ENCODE results near the gene CLIC4.
"Not testable (repeated sequence)": the region's sequence is repeated elsewhere in the genome, so short reads cannot be mapped to it uniquely, and the experiment has no call there.

The CLIC4 gene

DNA sequence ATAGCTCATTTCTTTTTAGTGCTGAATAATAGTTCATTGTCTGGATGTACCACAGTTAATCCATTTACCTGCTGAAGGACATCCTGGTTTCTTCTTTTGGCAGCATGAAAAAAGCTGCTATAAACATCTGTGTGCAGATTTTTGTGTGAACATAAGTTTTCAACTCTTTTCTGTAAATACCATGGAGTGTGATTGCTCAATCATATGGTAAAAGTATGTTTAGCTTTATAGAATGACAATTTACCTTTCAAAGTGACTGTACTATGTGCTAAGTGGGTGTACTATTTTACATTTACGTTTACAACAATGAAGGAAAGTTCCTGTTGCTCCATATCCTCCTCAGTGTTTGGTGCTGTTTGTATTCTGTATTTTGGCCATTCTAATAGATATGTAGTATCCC lies 135.8 kb downstream of the CLIC4 start:
- DNase-seq, result no peak

- DNase-seq, result no peak
Observed at GRCh38 chr1:24884751-24885150, 139.5 kb downstream of the CLIC4 start.

DNA sequence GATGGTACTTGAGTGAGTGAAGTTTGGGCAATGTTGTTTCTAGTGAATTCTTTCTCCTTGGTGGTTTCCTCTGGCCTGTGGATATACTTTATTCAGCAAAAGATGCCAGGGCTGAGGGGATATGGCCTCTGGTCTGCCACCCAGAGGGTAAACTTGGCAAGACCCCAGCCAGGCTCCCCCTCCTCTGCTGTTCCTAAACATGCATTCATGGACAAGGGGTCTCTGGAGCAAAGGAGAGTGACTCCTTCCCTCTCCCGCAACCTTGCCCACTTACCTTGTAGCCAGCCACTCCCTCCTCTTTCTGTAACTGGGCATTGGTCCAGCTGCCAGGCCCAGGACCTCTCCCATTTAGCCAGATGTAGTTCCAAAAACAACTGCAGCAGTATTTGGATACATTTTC lies 141.0 kb downstream of the CLIC4 start:
- no peak for DNase-seq

- no peak for DNase-seq
Observed at GRCh38 chr1:24888061-24888970, 143.1 kb downstream of the CLIC4 start.

- DNase-seq, result peak; percentile 38
Observed at GRCh38 chr1:24888971-24889676, 143.9 kb downstream of the CLIC4 start.

- DNase-seq, result no peak
Observed at GRCh38 chr1:24890887-24891286, 145.6 kb downstream of the CLIC4 start.

DNA sequence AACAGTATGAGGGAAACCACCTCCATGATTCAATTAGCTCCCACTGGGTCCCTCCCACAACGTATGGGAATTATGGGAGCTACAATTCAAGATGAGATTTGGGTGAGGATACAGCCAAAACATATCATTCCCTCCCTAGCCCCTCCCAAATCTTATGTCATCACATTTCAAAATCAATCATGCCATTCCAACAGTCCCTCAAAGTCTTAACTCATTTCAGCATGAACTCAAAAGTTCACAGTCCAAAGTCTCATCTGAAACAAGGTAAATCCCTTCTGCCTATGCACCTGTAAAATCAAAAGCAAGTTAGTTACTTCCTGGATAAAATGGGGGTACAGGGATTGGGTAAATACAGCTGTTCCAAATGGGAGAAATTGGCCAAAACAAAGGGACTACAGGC lies 146.1 kb downstream of the CLIC4 start:
- DNase-seq, result not testable (repeated sequence)

GRCh38 chr1:24892188-24893153 lies 147.2 kb downstream of the CLIC4 start:
- no peak for DNase-seq

GRCh38 chr1:24893431-24893830 lies 148.2 kb downstream of the CLIC4 start:
- no peak for DNase-seq

Measured in fibroblast of skin of right quadriceps (primary cell).